GM06990 (cell line): ENCODE results near the gene TCF4.

ENCODE experiments used
- DNase-seq: peaks from one replicate; pipeline ENCODE4 v3.0.0-alpha.2; 2011; ENCODE audit not compliant: insufficient read length; ENCODE audit errors: extremely low read depth
- H3K27me3 ChIP-seq: replicated peaks from 2 replicates; pipeline ENCODE4 v1.6.0; 2011; ENCODE audit warnings: low read length; ENCODE audit not compliant: control insufficient read depth, insufficient read depth
- H3K36me3 ChIP-seq: 2 replicates; pipeline ENCODE4 v1.5.1; 2011; ENCODE audit warnings: low read length; ENCODE audit not compliant: control insufficient read depth, insufficient read depth
- H3K4me3 ChIP-seq: replicated peaks from 2 replicates; pipeline ENCODE4 v1.5.1; 2011; ENCODE audit warnings: low read depth, mild to moderate bottlenecking, control low read depth, low read length
- CTCF ChIP-seq: IDR thresholded peaks from 2 replicates; pipeline ENCODE4 v1.5.1; 2011; ENCODE audit warnings: low read length, control low read depth, mild to moderate bottlenecking, inconsistent platforms; ENCODE audit not compliant: insufficient read depth, poor library complexity, severe bottlenecking

The TCF4 gene

GRCh38 chr18:55240978-55241377 lies 347.0 kb downstream of the TCF4 start:
- Histone ChIP-seq H3K4me3 (no peak overlapping the region), H3K27me3 (no peaks in the 10 kb centered on the region), H3K36me3 (peaks cover 8% of the 10 kb centered on the region)
- no peak for DNase-seq
- TF ChIP-seq CTCF, result no peak

GRCh38 chr18:55239740-55240139 lies 348.3 kb downstream of the TCF4 start:
- peaks cover 6% of the 10 kb centered on the region for H3K36me3 ChIP-seq

GRCh38 chr18:55237660-55238059 lies 350.3 kb downstream of the TCF4 start:
- no peak overlapping the region for H3K4me3 ChIP-seq
- DNase-seq, result no peak
- no peak for TF ChIP-seq CTCF
- H3K27me3 ChIP-seq, result no peaks in the 10 kb centered on the region
- peaks cover 10% of the 10 kb centered on the region for H3K36me3 ChIP-seq

More at GRCh38 chr18:55239740-55240139, 348.3 kb downstream of the TCF4 start:
- Histone ChIP-seq H3K27me3 (no peaks in the 10 kb centered on the region), H3K4me3 (no peak overlapping the region)
- DNase-seq, result no peak
- TF ChIP-seq CTCF, result no peak

GRCh38 chr18:55236150-55236931 lies 351.7 kb downstream of the TCF4 start:
- H3K36me3 ChIP-seq, result peaks cover 13% of the 10 kb centered on the region
- H3K27me3 ChIP-seq, result no peaks in the 10 kb centered on the region
- TF ChIP-seq CTCF, result no peak
- no peak for DNase-seq
- no peak overlapping the region for H3K4me3 ChIP-seq

GRCh38 chr18:55235094-55235461 lies 352.9 kb downstream of the TCF4 start:
- Histone ChIP-seq H3K4me3 (no peak overlapping the region), H3K36me3 (peaks cover 18% of the 10 kb centered on the region), H3K27me3 (no peaks in the 10 kb centered on the region)
- TF ChIP-seq CTCF, result no peak
- DNase-seq, result no peak
